GM12878 (cell line): ENCODE measurements around the gene MYMX. TPM values are rescaled to one million over a fixed set of nuclear protein-coding genes. Genes with fewer than 3 reads are reported as not detected.
A peak's percentile ranks its signal among the peaks of the same experiment; 100 is the strongest.

Source experiments
- BHLHE40 ChIP-seq, 2 experiments: fragments of 450-650 bp in 1 of 2; IDR thresholded peaks; 2 replicates each; pipeline ENCODE4 v1.6.1; 2011 to 2017; ENCODE audit warnings: low read depth in 2 of 2, borderline replicate concordance in 1 of 2, improper control_type of control experiment in 1 of 2, low read length in 1 of 2, mild to moderate bottlenecking in 1 of 2
- CBX5 ChIP-seq: sonication (generic); IDR thresholded peaks from 2 replicates; pipeline ENCODE4 v1.6.1; 2016; ENCODE audit warnings: low read depth, moderate library complexity, mild to moderate bottlenecking, inconsistent platforms
- CHD4 ChIP-seq: fragments of 200-600 bp; sonication (generic); IDR thresholded peaks from 2 replicates; pipeline ENCODE4 v1.6.1; 2016; ENCODE audit warnings: mild to moderate bottlenecking
- EED ChIP-seq: sonication (generic); IDR thresholded peaks from 2 replicates; pipeline ENCODE4 v1.6.1; 2016; ENCODE audit warnings: antibody characterized with exemption, low read depth
- ELK1 ChIP-seq: IDR thresholded peaks from 2 replicates; pipeline ENCODE4 v1.6.1; 2012; ENCODE audit warnings: low read depth, low read length, improper control_type of control experiment
- FOXM1 ChIP-seq: IDR thresholded peaks from 2 replicates; pipeline ENCODE4 v1.6.1; 2012; ENCODE audit warnings: low read depth, mild to moderate bottlenecking, inconsistent platforms, low read length, moderate library complexity
- HDAC6 ChIP-seq: fragments of 200-600 bp; sonication (generic); IDR thresholded peaks from one replicate; pipeline ENCODE4 v1.8.0; 2017; ENCODE audit warnings: antibody characterized with exemption; ENCODE audit not compliant: unreplicated experiment
- MTA3 ChIP-seq: IDR thresholded peaks from 2 replicates; pipeline ENCODE4 v1.6.1; 2012; ENCODE audit warnings: low read length, inconsistent platforms, borderline replicate concordance
- NFIC ChIP-seq: IDR thresholded peaks from 2 replicates; pipeline ENCODE4 v1.6.1; 2012; ENCODE audit warnings: low read depth, mild to moderate bottlenecking, inconsistent platforms, low read length, moderate library complexity
- PBX3 ChIP-seq: IDR thresholded peaks from 2 replicates; pipeline ENCODE4 v1.6.1; 2011; ENCODE audit warnings: mild to moderate bottlenecking, low read depth, low read length, moderate library complexity; ENCODE audit not compliant: insufficient replicate concordance
- POLR2A ChIP-seq: IDR thresholded peaks from 2 replicates; pipeline ENCODE4 v1.6.1; 2011; ENCODE audit warnings: low read depth, mild to moderate bottlenecking, low read length
- RBBP5 ChIP-seq: fragments of 200-600 bp; sonication (generic); conservative IDR thresholded peaks from 2 replicates; pipeline ENCODE4 v1.6.1; 2016
- SIX5 ChIP-seq: IDR thresholded peaks from 2 replicates; pipeline ENCODE4 v1.6.1; 2011; ENCODE audit warnings: mild to moderate bottlenecking, low read depth, low read length, moderate library complexity; ENCODE audit not compliant: severe bottlenecking
- SMAD5 ChIP-seq: IDR thresholded peaks from 2 replicates; pipeline ENCODE4 v1.6.1; 2016; ENCODE audit warnings: antibody characterized with exemption, low read depth
- SREBF2 ChIP-seq: IDR thresholded peaks from 2 replicates; pipeline ENCODE4 v1.6.1; 2012; ENCODE audit warnings: mild to moderate bottlenecking, low read length
- STAT3 ChIP-seq: IDR thresholded peaks from 2 replicates; pipeline ENCODE4 v1.6.1; 2011; ENCODE audit warnings: low read depth, low read length, improper control_type of control experiment
- TBL1XR1 ChIP-seq: IDR thresholded peaks from 2 replicates; pipeline ENCODE4 v1.6.1; 2012; ENCODE audit warnings: low read depth, low read length, improper control_type of control experiment
- TCF3 ChIP-seq: IDR thresholded peaks from 2 replicates; pipeline ENCODE4 v1.6.1; 2012; ENCODE audit warnings: low read depth, mild to moderate bottlenecking, low read length, borderline replicate concordance; ENCODE audit not compliant: insufficient read depth
- ZBTB4 ChIP-seq: fragments of 450-650 bp; formaldehyde crosslinking; IDR thresholded peaks from 2 replicates; pipeline ENCODE4 v1.4.0; 2022; ENCODE audit warnings: mild to moderate bottlenecking, moderate library complexity
- ZNF24 ChIP-seq: fragments of 450-650 bp; IDR thresholded peaks from 2 replicates; pipeline ENCODE4 v1.6.1; 2017; ENCODE audit warnings: antibody characterized with exemption, mild to moderate bottlenecking
- ZNF274 ChIP-seq: IDR thresholded peaks from one replicate; pipeline ENCODE4 v1.8.0; 2011; ENCODE audit not compliant: insufficient read length, insufficient read depth
- ZNF592 ChIP-seq: fragments of 450-650 bp; IDR thresholded peaks from 2 replicates; pipeline ENCODE4 v1.6.1; 2017; ENCODE audit warnings: mild to moderate bottlenecking, moderate library complexity
- polyA plus RNA-seq, 11 experiments: library from polyadenylated mRNA; depleted of rRNA in 4 of 11; unstranded in 6 of 11; stranded (reverse) in 5 of 11; fragments of >200 nt; fragmentation: Nextera tagmentation in 4 of 11; fragmentation: Illumina TruSeq in 1 of 11; extraction: Ambion mirVana in 4 of 11; extraction: Trizol in 1 of 11; gene quantifications; 1 replicate in 1 of 11; 2 replicates in 10 of 11; pipeline versions ENCODE4 v1.2.1 to v1.2.3, GENCODE V29; 2011 to 2016; ENCODE audit warnings: inconsistent platforms in 2 of 11, missing spikeins in 2 of 11, low read depth in 1 of 11
- total RNA-seq, 4 experiments: library from RNA; depleted of rRNA in 3 of 4; stranded (reverse); fragments of >200 nt in 3 of 4; fragmentation: Illumina TruSeq in 1 of 4; extraction: Trizol in 1 of 4; gene quantifications; 2 replicates each; pipeline versions ENCODE4 v1.2.1 to v1.2.3, GENCODE V29; 2013 to 2021

MYMX gene
- total and polyA plus RNA-seq, 10 of the 15 experiments (the other 5 are each of a cell fraction or from before 2014, with no cell fraction given): not detected

GRCh38 chr6:44223319-44224028, 6.7 kb downstream of the MYMX start, which contains the start of gene SLC29A1 (continued):
- TF ChIP-seq HDAC6 (no peak), STAT3 (no peak), CHD4 (no peak), FOXM1 (no peak), BHLHE40 (IDR thresholded peaks at IDR 0.05; ENCODE audit: borderline replicate concordance in 1 of 2, low read depth in 2 of 2, low read length in 1 of 2) (peak; percentile 93 to 98), RBBP5 (no peak), PBX3 (no peak), ELK1 (no peak), MTA3 (no peak), NFIC (no peak), EED (no peak), SMAD5 (no peak), TCF3 (peak; percentile 45; the same call in 1 of the 2 replicates), POLR2A (peak; percentile 89), ZNF592 (no peak), TBL1XR1 (no peak), CBX5 (no peak), ZNF274 (no peak), SREBF2 (no peak), ZNF24 (no peak), ZBTB4 (CRISPR knock-in tag) (no peak), SIX5 (no peak)
